CD14-positive monocyte (primary cell): ENCODE data around the gene GLOD5. TPM values are rescaled to one million over a fixed set of nuclear protein-coding genes. Genes with fewer than 3 reads are reported as not detected.
A peak's percentile ranks its signal among the peaks of the same experiment; 100 is the strongest.

Experiments
- DNase-seq, 3 donors: peaks; one replicate each; pipeline ENCODE4 v3.0.0-alpha.2; 2011 to 2022
- H2AFZ ChIP-seq: 2 replicates; pipeline ENCODE4 v1.6.0; 2012; ENCODE audit warnings: mild to moderate bottlenecking, low read depth, low read length, inconsistent platforms; ENCODE audit not compliant: insufficient read depth, poor library complexity, severe bottlenecking
- H3K27ac ChIP-seq, 2 donors: 1 replicate in 1 of 2; 2 replicates in 1 of 2; pipeline ENCODE4 v1.5.1; 2012 to 2013; ENCODE audit warnings: low read length in 2 of 2, control low read depth in 1 of 2, inconsistent platforms in 1 of 2, low read depth in 1 of 2, mild to moderate bottlenecking in 1 of 2
- H3K27me3 ChIP-seq, 2 donors: one replicate each; pipeline versions ENCODE4 v1.6.0 to v1.6.1; 2011 to 2013; ENCODE audit warnings: low read length in 2 of 2; ENCODE audit not compliant: control insufficient read depth in 2 of 2, insufficient read depth in 2 of 2
- H3K36me3 ChIP-seq, 2 donors: replicated peaks in 1 of 2; 1 replicate in 1 of 2; 2 replicates in 1 of 2; pipeline versions ENCODE4 v1.5.1 to v1.6.1; 2012 to 2013; ENCODE audit warnings: low read length in 2 of 2, control low read depth in 1 of 2, inconsistent platforms in 1 of 2, mild to moderate bottlenecking in 1 of 2; ENCODE audit not compliant: insufficient read depth in 2 of 2, control insufficient read depth in 1 of 2
- H3K4me1 ChIP-seq, 2 donors: 1 replicate in 1 of 2; 2 replicates in 1 of 2; pipeline versions ENCODE4 v1.5.1 to v1.6.1; 2012 to 2013; ENCODE audit warnings: low read length in 2 of 2, control low read depth in 1 of 2, inconsistent platforms in 1 of 2, mild to moderate bottlenecking in 1 of 2, moderate library complexity in 1 of 2; ENCODE audit not compliant: insufficient read depth in 2 of 2, control insufficient read depth in 1 of 2
- H3K4me2 ChIP-seq: replicated peaks from 2 replicates; pipeline ENCODE3; 2012; ENCODE audit warnings: low read length, moderate library complexity, mild to moderate bottlenecking; ENCODE audit not compliant: poor library complexity, severe bottlenecking; ENCODE audit errors: extremely low read depth
- H3K4me3 ChIP-seq, 3 experiments: fragments of 200-600 bp in 1 of 3; sonication (generic) in 1 of 3; replicated peaks in 1 of 3; 1 replicate in 2 of 3; 2 replicates in 1 of 3; pipeline ENCODE4 v1.5.1; 2011 to 2013; ENCODE audit warnings: low read length in 3 of 3, mild to moderate bottlenecking in 3 of 3, control low read depth in 2 of 3, low read depth in 2 of 3, inconsistent platforms in 1 of 3, moderate library complexity in 1 of 3
- H3K79me2 ChIP-seq: 2 replicates; pipeline ENCODE4 v1.6.0; 2012; ENCODE audit warnings: mild to moderate bottlenecking, control low read depth, inconsistent platforms, low read length, moderate library complexity; ENCODE audit not compliant: insufficient read depth
- H3K9ac ChIP-seq: 2 replicates; pipeline ENCODE4 v1.6.0; 2017; ENCODE audit warnings: low read length, mild to moderate bottlenecking; ENCODE audit not compliant: insufficient read depth, poor library complexity, severe bottlenecking
- H3K9me3 ChIP-seq, 2 donors: replicated peaks in 1 of 2; 1 replicate in 1 of 2; 2 replicates in 1 of 2; pipeline versions ENCODE4 v1.5.1 to v1.6.1; 2012 to 2013; ENCODE audit warnings: low read length in 2 of 2, control low read depth in 1 of 2; ENCODE audit not compliant: control insufficient read depth in 1 of 2, insufficient read depth in 1 of 2
- H4K20me1 ChIP-seq: 2 replicates; pipeline ENCODE4 v1.6.0; 2012; ENCODE audit warnings: mild to moderate bottlenecking, low read length, control low read depth, moderate library complexity; ENCODE audit not compliant: insufficient read depth
- H3K27ac Mint-ChIP-seq, 7 donors: one replicate each; pipeline ENCODE4 v1.8.0; 2020; ENCODE audit warnings: mild to moderate bottlenecking in 7 of 7, mixed read lengths in 7 of 7, moderate library complexity in 6 of 7, inconsistent platforms in 2 of 7
- H3K27me3 Mint-ChIP-seq, 3 donors: one replicate each; pipeline ENCODE4 v1.8.0; 2021 to 2022; ENCODE audit warnings: low read depth in 3 of 3, mild to moderate bottlenecking in 3 of 3, mixed read lengths in 3 of 3, moderate library complexity in 3 of 3, inconsistent platforms in 1 of 3
- H3K36me3 Mint-ChIP-seq, 2 donors: one replicate each; pipeline ENCODE4 v1.8.0; 2020; ENCODE audit warnings: mixed read lengths in 2 of 2, inconsistent platforms in 1 of 2, mild to moderate bottlenecking in 1 of 2
- H3K4me1 Mint-ChIP-seq: one replicate; pipeline ENCODE4 v1.8.0; 2020; ENCODE audit warnings: mild to moderate bottlenecking, mixed read lengths
- H3K4me3 Mint-ChIP-seq, 2 donors: one replicate each; pipeline ENCODE4 v1.8.0; 2020; ENCODE audit warnings: mild to moderate bottlenecking in 2 of 2, mixed read lengths in 2 of 2, moderate library complexity in 1 of 2
- H3K9me3 Mint-ChIP-seq, 7 donors: one replicate each; pipeline ENCODE4 v1.8.0; 2020 to 2022; ENCODE audit warnings: mixed read lengths in 7 of 7, mild to moderate bottlenecking in 6 of 7, moderate library complexity in 6 of 7, inconsistent platforms in 2 of 7
- WGBS: methylation state at CpG from one replicate; pipeline ENCODE4 v1.1.5; 2013; ENCODE audit warnings: missing lambda C conversion rate; ENCODE audit not compliant: insufficient coverage; 5-methylcytosine and 5-hydroxymethylcytosine counted together
- intact Hi-C, 2 donors: fragments of 100-400 bp; cut with micrococcal nuclease; formaldehyde crosslinking; loops; one replicate each; pipeline versions ENCODE4 v1.15.0 to v1.15.1; 2023
- polyA plus RNA-seq, 3 donors: library from polyadenylated mRNA; depleted of rRNA in 1 of 3; unstranded in 2 of 3; stranded (reverse) in 1 of 3; fragments of 300-500 nt in 2 of 3; fragments of >200 nt in 1 of 3; fragmentation: Illumina TruSeq in 2 of 3; gene quantifications; 1 replicate in 2 of 3; 2 replicates in 1 of 3; pipeline ENCODE4 v1.2.3, GENCODE V29; 2012 to 2021
- TF ChIP-seq, protein P1 (sequence below): fragments of 200-600 bp; IDR thresholded peaks from one replicate; pipeline ENCODE4 v1.8.0; 2022; ENCODE audit warnings: antibody characterized with exemption, mild to moderate bottlenecking

GLOD5 gene
- polyA plus RNA-seq, 3 donors: not detected

DNA sequence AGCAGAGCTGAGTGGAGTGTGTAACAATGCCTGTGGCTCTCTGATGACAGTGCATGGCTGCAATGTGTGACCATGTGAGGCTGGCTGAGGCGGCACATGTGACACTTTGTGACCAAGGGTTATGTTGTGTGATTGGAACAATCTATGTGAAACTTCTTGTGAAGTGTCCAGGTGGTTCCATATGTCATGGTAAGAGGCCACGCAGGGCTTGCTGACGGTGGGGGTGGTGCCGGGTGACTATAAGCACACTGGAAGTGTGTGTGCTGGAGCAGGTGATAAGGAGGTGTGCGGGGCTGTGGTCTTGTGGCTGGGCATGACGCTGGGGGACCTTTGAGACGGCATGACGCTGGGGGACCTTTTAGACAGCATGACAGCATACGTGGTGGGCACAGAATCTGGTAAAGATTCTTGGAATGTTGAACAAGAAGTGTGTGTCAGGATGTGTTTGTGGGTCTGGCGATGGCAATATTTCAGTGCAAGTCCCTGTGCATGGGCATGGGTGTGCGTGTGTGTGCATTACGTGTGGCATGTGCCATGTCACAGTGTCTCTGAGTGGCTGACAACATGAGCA lies 32.9 kb downstream of the GLOD5 start:
- H2AFZ ChIP-seq: no peak overlapping the region
- H3K9ac ChIP-seq: no peak overlapping the region
- no peaks in the 10 kb centered on the region for H3K9me3 Mint-ChIP-seq
- H3K4me1 ChIP-seq: peaks cover 0 to 9% of the 10 kb centered on the region in 2 donors
- no peaks in the 10 kb centered on the region for H3K36me3 ChIP-seq
- DNase-seq: no peak
- H3K4me2 ChIP-seq: no peak overlapping the region
- peak overlapping the region in 1 of 7 donors; percentile 40 for H3K27ac Mint-ChIP-seq
- H3K27me3 Mint-ChIP-seq: peaks cover 0 to 5% (median 2%) of the 10 kb centered on the region in 3 donors
- no peaks in the 10 kb centered on the region for H3K79me2 ChIP-seq
- H3K4me3 ChIP-seq: no peak overlapping the region
- TF ChIP-seq, protein P1, sequence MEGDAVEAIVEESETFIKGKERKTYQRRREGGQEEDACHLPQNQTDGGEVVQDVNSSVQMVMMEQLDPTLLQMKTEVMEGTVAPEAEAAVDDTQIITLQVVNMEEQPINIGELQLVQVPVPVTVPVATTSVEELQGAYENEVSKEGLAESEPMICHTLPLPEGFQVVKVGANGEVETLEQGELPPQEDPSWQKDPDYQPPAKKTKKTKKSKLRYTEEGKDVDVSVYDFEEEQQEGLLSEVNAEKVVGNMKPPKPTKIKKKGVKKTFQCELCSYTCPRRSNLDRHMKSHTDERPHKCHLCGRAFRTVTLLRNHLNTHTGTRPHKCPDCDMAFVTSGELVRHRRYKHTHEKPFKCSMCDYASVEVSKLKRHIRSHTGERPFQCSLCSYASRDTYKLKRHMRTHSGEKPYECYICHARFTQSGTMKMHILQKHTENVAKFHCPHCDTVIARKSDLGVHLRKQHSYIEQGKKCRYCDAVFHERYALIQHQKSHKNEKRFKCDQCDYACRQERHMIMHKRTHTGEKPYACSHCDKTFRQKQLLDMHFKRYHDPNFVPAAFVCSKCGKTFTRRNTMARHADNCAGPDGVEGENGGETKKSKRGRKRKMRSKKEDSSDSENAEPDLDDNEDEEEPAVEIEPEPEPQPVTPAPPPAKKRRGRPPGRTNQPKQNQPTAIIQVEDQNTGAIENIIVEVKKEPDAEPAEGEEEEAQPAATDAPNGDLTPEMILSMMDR: no peak
- peaks cover 11% of the 10 kb centered on the region for H3K4me1 Mint-ChIP-seq
- WGBS: 95% methylated on average over 8 of the region's 12 CpGs
- no peaks in the 10 kb centered on the region for H3K36me3 Mint-ChIP-seq
- H4K20me1 ChIP-seq: no peaks in the 10 kb centered on the region
- H3K27ac ChIP-seq: no peak overlapping the region
- no peaks in the 10 kb centered on the region for H3K9me3 ChIP-seq
- no peak overlapping the region for H3K4me3 Mint-ChIP-seq
- H3K27me3 ChIP-seq: no peaks in the 10 kb centered on the region
- intact Hi-C loops: loop anchor here in 1 of 2 donors (10.0 kb wide), 1 partner anchor 50 kb away; no protein-coding TSS in a partner anchor

DNA sequence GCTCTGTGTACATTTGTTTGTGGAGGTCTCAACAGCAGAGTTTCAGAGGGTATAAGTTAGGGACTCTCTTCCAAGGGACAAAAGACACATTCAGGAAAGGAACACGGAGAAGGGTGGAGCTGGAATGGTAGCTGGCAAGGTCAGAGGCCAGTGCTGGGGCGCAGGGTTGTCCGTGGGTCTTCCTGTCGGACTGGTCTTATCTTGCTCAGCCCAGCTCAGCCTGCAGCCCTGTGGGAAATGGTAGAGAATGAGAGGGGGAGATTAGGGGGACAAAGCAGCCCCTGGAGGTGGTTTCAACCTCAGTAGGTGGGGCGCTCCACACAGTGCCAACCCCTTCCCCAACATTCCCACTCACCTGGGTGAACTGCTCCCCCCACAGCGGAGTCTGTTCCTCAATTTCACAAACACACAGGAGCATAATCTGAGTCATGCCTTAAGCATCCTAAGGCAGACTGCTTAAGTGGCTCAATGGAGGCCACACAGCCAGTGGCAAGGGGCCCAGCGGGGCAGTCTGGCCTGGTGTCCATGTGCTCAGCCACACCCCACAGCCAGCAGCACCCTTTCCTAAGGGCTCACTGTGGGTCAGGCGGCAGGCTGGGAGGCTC lies 33.5 kb downstream of the GLOD5 start:
- Histone ChIP-seq H4K20me1 (no peaks in the 10 kb centered on the region), H3K27me3 (no peaks in the 10 kb centered on the region), H3K4me2 (no peak overlapping the region), H3K9me3 (no peaks in the 10 kb centered on the region), H3K36me3 (no peaks in the 10 kb centered on the region), H2AFZ (no peak overlapping the region), H3K4me1 (peaks cover 0 to 4% of the 10 kb centered on the region in 2 donors), H3K4me3 (no peak overlapping the region), H3K27ac (no peak overlapping the region), H3K79me2 (no peaks in the 10 kb centered on the region), H3K9ac (no peak overlapping the region)
- intact Hi-C loops: loop anchor here in 1 of 2 donors (10.0 kb wide), 1 partner anchor 50 kb away; no protein-coding TSS in a partner anchor
- H3K27me3 Mint-ChIP-seq: peaks cover 0 to 5% (median 0%) of the 10 kb centered on the region in 3 donors
- peaks cover 7% of the 10 kb centered on the region for H3K4me1 Mint-ChIP-seq
- peak overlapping the region in 1 of 7 donors; percentile 40 for H3K27ac Mint-ChIP-seq
- no peaks in the 10 kb centered on the region for H3K9me3 Mint-ChIP-seq
- WGBS: no CpG with 5 or more reads among the region's 8 CpGs
- H3K36me3 Mint-ChIP-seq: no peaks in the 10 kb centered on the region
- DNase-seq: no peak
- no peak overlapping the region for H3K4me3 Mint-ChIP-seq
- TF ChIP-seq, protein P1: no peak
